HG02943 (cell line): ENCODE measurements around the gene ZMIZ1.

Experiments used
- ATAC-seq: cut with Tn5 transposase; IDR thresholded peaks from one replicate; pipeline ENCODE4 v1.9.1; 2021; ENCODE audit warnings: mild to moderate bottlenecking, low read depth, moderate library complexity; ENCODE audit not compliant: unreplicated experiment

Gene ZMIZ1

GRCh38 chr10:79093658-79094411 lies 25.1 kb downstream of the ZMIZ1 start:
- ATAC-seq: peak; percentile 46

DNA sequence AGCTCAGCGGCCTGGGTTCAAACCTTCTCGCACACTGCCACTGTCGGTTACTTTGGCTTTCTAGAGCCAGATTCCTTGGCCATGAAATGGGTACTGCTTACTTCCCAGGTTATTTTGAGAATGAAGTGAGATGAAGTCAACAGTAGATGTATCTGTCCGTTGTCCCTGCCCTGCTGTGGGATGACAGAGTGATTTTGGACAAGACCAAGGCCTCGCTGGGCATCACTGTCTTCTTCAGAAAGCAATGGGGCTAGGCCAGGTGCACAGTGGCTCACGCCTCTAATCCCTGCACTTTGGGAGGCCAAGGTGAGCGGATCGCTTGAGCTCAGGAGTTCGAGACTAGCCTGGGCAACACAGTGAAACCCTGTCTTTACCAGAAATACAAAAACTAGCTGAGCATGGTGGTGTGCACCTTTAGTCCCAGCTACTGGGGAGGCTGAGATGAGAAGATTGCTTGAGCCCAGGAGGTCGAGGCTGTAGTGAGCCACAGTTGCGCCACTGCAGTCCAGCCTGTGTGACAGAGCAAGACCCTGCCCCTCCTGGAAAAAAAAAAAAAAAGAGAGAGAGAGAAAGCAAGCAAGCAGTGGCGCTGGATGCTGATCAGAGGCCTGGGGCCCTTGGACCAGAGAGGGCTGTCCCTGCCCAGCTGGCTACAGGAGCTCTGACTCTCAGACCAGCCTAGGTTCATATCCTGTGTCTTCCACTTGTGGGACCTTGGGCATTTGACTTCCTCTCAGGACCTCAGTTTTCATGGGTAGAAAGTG lies 25.8 kb downstream of the ZMIZ1 start:
- ATAC-seq: no peak

- no peak for ATAC-seq
These were observed 26.6 kb downstream of the ZMIZ1 start for GRCh38 chr10:79095316-79095715.

DNA sequence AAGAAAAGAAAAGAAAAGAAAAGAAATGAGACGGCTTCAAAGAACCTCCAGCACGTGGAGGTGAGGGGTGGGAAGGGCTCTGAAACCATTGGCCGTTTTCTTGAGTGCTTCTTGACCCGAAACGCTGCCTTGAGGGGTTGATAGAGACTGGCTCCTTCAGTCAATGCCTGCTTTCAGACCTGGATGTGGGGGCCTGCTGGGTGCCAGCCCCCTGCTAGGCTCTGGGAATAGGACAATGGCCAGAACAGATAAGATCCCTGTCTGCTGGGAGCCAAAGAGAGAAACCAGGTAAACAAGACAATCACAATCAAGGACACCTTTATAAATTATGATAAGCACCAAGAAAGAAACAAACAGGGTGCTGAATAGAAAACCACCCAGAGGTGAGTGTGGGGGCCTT lies 27.7 kb downstream of the ZMIZ1 start:
- no peak for ATAC-seq

GRCh38 chr10:79097021-79097872 lies 28.5 kb downstream of the ZMIZ1 start:
- no peak for ATAC-seq

- ATAC-seq: no peak
These were observed 29.3 kb downstream of the ZMIZ1 start for GRCh38 chr10:79098061-79098460.

GRCh38 chr10:79098596-79099015 lies 29.8 kb downstream of the ZMIZ1 start:
- ATAC-seq: peak; percentile 80

DNA sequence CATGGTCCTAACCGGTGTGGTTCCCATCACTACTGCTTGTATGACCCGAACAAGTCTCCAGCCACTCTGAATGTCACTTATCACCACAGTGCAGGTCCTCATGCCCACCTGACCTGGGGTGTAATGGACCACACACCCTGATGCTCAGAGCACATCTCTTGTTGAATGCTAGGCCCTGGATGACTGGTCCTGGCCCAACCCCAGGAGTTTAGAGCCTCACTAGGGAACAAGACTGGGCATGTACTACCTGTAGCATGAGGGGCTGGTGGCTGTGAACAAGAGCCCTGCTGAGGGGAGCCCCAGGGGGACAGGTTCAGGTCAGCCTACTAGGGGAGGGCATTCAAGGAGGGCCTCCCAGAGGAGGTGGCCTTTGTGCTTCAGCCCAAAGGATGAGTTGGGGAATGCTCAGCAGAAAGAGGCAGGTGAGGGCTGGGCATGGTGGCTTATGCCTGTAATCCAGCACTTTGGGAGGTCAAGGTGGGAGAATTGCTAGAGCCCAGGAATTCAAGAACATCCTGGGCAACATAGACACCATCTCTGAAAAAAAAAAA lies 31.2 kb downstream of the ZMIZ1 start:
- ATAC-seq: no peak

GRCh38 chr10:79100771-79101170 lies 32.0 kb downstream of the ZMIZ1 start:
- no peak for ATAC-seq

DNA sequence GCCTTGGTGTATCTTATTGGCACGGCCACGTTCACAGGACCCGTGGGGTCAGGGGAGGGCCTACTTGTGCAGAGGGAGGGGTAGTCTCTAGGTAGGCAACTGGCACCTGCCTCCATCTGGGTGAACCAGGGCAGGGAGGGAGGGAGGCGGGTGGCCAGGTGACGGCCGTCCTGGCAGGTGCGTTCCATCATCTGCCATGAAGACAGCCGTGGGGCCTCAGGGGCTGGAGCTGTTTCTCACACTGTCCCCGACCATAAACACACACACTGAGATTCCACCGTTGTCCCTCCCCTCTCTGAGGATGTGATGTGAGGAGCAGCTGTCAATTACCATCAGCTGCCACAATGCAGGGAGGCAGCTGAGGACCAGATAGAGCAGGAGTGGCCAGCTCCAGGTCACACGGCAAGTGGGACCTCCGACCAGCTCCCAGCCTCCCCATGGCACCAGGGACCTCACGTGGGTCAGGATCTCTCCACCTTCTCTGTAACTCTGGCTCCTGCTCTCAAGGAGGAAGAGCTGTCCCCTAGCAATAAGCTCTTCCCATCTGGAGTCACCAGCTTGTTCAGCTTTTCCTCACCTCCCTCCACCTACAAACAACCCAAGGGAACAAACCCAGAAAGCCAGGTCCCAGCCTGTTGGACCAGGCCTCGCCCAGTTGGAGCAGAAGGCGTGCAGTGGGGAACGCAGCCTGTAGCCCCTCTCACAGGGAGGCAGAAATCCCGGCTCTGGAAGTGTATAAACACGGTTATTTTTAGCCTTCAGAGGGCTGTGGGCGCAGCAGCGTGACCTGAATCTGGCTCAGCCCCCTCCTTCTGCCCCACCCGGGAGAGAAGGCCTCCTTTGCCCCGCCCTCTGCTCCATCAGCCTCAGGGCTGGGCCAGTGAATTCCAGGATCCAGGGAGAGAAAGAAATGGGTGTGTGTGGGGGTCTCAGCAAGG lies 33.1 kb downstream of the ZMIZ1 start:
- ATAC-seq: no peak

DNA sequence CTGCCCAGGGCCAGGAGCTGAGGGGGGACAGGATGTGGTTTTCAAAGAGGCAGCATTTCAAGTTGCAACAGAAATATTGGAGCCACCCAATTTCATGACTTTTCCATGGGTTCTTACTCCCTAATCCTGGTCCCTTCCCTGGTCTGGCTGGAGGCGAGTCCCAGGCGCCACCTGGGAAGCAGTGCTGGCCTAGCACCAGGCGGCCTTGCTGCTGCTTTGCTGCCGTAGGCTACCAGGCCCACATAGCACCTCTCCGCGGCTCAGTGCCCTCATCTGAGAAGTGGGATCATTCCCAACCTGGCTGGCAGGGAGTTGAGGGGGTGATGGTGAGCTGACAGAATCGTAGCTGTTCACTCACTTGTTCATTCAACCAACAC lies 33.7 kb downstream of the ZMIZ1 start:
- ATAC-seq: no peak

GRCh38 chr10:79103129-79103528 lies 34.4 kb downstream of the ZMIZ1 start:
- no peak for ATAC-seq

DNA sequence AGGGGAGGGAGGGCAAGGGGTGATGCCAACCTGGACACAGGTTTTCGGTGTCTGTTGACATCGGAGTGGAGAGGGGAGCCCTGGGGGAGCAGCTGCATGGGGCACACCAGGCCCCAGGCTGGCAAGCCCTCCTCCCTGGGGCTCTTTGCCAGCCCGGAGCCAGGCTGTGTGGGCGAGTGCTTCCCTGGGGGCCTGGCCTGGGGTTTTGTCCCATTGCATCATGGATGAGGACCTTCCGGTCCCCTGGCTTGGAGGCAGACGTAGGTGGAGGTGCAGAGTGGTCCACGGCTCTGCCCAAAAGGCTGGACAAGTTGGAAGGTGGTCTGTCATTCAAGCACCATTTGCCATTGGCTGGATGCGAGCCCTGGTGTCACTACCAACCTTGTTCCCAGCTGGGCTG lies 34.8 kb downstream of the ZMIZ1 start:
- ATAC-seq: no peak

- no peak for ATAC-seq
These were observed 36.5 kb downstream of the ZMIZ1 start for GRCh38 chr10:79105150-79105739.

DNA sequence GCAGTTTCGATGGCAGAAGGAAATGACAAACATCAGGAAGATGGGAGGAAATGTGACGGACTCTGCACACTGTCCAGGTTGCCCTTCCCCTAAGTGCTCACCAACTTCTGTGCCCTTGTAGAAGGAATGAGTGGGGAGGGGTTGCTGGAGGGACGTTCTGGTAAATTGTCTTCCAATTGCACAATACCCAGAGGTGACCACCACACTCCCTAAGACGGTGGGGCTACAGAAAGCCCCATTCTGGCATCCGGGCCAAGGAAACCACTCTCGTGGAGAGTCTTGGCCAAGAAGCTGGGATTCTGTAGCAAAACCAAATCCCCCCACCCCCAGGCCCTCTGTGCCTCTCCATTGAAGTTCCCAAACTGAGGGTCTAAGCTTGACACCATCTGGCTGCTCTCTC lies 37.1 kb downstream of the ZMIZ1 start:
- no peak for ATAC-seq

- ATAC-seq: no peak
These were observed 37.7 kb downstream of the ZMIZ1 start for GRCh38 chr10:79106256-79107050.

DNA sequence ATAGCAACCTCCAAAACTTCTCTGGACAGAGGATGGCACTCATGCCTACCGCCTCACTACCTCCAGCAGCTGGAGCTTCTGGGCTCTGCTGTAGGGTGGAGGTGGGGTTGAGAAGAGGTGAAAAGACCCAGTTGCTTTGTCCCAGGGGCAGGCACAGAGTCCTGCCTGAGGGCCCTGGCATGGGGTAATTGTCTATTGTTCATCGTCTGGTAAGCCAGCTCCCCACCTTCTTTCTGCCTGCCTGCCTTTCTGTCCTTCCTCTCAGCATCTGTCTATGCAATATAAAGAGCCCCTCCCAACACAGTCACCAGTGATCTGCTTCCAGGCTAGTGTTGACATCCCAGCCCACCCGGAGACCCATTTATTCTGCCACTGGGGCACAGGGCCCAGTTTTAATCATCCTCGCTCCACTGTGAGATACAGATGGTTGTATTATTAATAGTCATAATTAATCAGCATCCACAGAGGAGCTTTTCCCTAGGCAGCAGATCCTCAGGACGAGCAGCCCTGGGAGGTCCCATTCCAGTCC lies 39.0 kb downstream of the ZMIZ1 start:
- no peak for ATAC-seq

DNA sequence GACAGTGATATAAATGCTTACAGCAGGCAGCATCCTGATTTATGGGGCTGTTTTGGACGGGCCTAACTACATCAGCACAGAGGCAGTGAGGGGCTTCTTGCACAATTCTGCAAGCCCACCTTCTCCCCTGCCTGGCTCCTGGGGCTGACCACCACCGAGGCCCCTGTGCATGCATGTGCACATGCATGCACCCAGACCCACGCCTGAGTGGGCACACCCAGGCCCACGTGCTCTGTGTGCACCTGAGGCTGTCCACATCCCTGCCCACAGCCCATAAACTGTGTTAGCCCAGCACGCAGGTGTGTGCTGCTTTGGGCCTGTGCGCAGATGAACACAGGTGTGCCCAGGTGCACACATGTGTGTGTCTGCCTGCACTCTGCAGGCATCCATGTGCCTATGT lies 40.0 kb downstream of the ZMIZ1 start:
- ATAC-seq: no peak
